Measurements from ENCODE around the gene FHOD3. TPM values are rescaled to one million over a fixed set of nuclear protein-coding genes. Genes with fewer than 3 reads are reported as not detected.

FHOD3 gene
- total and polyA plus RNA-seq, 7 donors, result 5.4 to 98.2 (median 20.2) TPM

DNA sequence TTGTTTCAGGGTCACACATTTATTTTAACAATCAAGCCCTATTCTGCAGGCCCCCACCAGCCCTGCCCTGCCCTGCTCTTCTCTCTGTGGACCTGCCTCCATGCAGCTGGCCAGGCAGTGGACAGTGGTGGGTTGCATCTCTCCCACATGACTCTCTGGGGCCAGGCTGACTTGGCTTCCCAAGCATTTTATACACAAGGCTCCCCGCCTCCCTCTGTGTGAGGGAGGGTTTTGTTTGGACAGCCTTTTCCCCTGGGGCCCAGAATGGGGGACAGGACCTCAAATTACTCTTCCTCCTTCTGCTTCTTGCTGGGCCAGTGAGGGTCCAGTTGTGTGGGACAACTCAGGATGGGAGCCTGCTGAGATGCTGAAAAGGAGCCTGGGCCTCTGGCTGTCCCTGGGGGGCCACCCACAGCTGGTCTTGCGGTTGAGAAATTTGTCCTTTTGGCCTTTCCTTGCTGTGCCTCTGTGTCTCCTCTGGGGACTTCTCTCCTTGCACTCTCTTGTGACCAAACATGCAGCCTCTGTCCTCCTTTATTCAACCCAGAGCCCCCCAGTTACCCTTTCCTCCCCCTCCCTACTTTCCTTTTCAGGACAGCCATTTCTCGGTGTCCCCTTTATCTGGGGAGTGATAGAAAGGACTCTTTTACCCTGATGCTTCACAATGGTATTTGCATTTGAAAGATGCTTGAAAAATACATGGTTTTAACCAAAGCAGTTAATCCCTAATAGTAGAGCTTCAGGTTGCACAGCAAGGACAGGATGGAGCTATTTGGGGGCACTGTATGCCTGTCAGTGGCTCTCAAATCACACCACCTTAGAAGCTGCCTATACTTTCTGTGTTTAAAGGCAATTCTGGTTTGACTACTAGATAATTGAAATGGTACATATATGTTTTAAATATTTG lies 151.1 kb downstream of the FHOD3 start:
- TF ChIP-seq, protein P1, sequence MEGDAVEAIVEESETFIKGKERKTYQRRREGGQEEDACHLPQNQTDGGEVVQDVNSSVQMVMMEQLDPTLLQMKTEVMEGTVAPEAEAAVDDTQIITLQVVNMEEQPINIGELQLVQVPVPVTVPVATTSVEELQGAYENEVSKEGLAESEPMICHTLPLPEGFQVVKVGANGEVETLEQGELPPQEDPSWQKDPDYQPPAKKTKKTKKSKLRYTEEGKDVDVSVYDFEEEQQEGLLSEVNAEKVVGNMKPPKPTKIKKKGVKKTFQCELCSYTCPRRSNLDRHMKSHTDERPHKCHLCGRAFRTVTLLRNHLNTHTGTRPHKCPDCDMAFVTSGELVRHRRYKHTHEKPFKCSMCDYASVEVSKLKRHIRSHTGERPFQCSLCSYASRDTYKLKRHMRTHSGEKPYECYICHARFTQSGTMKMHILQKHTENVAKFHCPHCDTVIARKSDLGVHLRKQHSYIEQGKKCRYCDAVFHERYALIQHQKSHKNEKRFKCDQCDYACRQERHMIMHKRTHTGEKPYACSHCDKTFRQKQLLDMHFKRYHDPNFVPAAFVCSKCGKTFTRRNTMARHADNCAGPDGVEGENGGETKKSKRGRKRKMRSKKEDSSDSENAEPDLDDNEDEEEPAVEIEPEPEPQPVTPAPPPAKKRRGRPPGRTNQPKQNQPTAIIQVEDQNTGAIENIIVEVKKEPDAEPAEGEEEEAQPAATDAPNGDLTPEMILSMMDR (IDR thresholded peaks at IDR 0.05), result no peak
- no peaks in the 10 kb centered on the region for H3K36me3 ChIP-seq (ENCODE audit: insufficient read depth in 1 of 2, low read depth in 1 of 2)
- no peaks in the 10 kb centered on the region for H3K9me3 ChIP-seq
- DNase-seq (peak in 1 of 2 donors; percentile 67), ATAC-seq (peak in 2 of 4 donors; percentile 17 to 48)
- intact Hi-C loops (cut with DNase I), result no loop called here
- WGBS, 3 donors, result 71 to 79% (median 78%) methylated on average over 3 of the region's 3 CpGs
- H3K27me3 ChIP-seq (ENCODE audit: insufficient read depth in 3 of 3, low read length in 2 of 3), result no peaks in the 10 kb centered on the region
- no peak overlapping the region for H3K27ac ChIP-seq
- H3K4me3 ChIP-seq, result no peak overlapping the region
- H3K4me1 ChIP-seq, result peaks cover 8% of the 10 kb centered on the region

DNA sequence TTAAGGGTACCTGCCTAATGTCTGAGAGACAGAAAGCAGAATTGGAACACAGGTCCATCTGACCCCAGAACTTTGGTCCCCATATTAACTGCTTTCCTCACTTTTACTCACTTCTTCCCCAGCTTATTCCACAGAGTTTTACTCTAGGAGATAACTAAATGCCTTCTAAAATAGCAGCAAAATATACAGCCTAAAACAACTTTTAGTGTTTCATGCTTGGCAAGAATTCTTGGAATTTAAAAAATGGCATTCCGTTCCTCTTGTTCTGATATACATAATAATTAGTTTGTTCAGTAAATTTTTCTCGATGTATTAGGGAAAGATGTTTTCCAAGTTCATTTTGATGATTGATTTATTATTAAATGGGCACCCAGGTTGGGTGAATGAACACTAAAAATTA lies 151.9 kb downstream of the FHOD3 start:
- H3K27ac ChIP-seq, result no peak overlapping the region
- WGBS, 3 donors, result 55 to 71% (median 61%) methylated on average over 2 of the region's 2 CpGs

DNA sequence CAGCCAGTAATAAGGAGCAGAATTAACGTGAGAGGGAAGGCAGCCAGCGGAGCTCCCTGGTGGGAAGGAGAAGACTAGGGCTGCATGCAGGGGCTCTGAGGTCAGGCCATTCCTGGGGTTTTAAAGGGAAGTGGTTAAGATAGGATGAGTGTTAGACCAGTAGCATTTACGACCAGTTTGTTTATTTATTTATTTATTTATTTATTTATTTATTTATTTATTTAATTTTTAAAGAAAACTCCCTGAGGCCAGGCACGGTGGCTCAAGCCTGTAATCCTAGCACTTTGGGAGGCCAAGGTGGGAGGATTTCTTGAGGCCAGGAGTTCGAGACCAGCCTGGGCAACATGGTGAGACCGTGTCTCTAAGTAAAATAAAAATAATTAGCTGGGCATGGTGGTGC lies 152.8 kb downstream of the FHOD3 start:
- Histone ChIP-seq H3K27ac (no peak overlapping the region), H3K36me3 (ENCODE audit: insufficient read depth in 1 of 2, low read depth in 1 of 2) (no peaks in the 10 kb centered on the region), H3K4me1 (peaks cover 8% of the 10 kb centered on the region), H3K4me3 (no peak overlapping the region), H3K9me3 (no peaks in the 10 kb centered on the region), H3K27me3 (ENCODE audit: insufficient read depth in 3 of 3, low read length in 2 of 3) (no peaks in the 10 kb centered on the region)
- intact Hi-C loops (cut with DNase I), result no loop called here
- TF ChIP-seq, protein P1 (IDR thresholded peaks at IDR 0.05), result no peak
- DNase-seq (no peak), ATAC-seq (no peak)
- 80 to 84% (median 83%) methylated on average over 6 of the region's 6 CpGs for WGBS, 3 donors

More for the DNA sequence above, 151.9 kb downstream of the FHOD3 start:
- intact Hi-C loops (cut with DNase I), result no loop called here
- no peak overlapping the region for H3K4me3 ChIP-seq
- TF ChIP-seq, protein P1 (IDR thresholded peaks at IDR 0.05), result no peak
- no peaks in the 10 kb centered on the region for H3K9me3 ChIP-seq
- no peaks in the 10 kb centered on the region for H3K27me3 ChIP-seq (ENCODE audit: insufficient read depth in 3 of 3, low read length in 2 of 3)
- no peak for ATAC-seq
- H3K4me1 ChIP-seq, result peaks cover 8% of the 10 kb centered on the region
- no peaks in the 10 kb centered on the region for H3K36me3 ChIP-seq (ENCODE audit: insufficient read depth in 1 of 2, low read depth in 1 of 2)
- DNase-seq, result no peak

DNA sequence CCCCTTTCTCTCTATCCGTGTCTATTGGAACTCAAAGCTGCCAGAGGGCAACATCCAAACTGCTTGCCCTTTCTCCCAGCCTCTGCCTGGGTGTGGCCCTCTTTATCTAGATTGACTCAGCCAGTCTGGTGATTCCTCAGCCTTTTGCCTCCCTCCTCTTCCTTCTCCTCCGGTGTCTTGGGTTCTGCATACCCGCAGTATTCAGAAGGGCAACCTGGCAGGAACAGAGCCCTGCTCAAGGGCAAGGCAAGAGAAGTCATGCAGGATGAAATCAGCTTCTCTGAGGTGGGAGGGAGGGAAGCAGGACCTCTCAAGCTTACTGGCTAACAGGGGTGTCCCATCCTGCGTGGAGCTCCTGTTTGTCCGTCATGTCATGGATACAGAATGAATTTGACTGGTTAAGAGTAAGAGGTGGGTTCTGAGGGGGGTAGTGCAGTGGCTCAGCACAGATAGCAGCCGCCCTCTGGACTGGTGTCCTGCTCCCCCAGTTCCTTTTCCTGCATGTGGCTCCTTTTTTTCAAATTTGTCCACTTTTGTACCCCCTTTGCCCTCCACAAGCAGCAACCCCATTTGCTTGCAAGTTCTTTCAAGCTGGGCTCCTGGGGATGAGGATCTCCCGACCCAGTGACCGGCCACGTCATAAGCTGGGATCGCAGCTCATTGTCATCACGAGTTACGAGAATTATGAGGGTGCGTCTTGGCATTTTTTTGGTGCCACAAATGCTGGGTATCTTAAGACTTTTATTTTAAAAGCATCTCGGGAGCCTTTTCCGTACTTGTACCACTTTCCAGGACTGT lies 154.1 kb downstream of the FHOD3 start:
- H3K9me3 ChIP-seq, result no peaks in the 10 kb centered on the region
- DNase-seq (no peak), ATAC-seq (no peak)
- H3K4me3 ChIP-seq, result no peak overlapping the region
- no peaks in the 10 kb centered on the region for H3K27me3 ChIP-seq (ENCODE audit: insufficient read depth in 3 of 3, low read length in 2 of 3)
- TF ChIP-seq, protein P1 (IDR thresholded peaks at IDR 0.05), result no peak
- no peak overlapping the region for H3K27ac ChIP-seq
- 85 to 91% (median 88%) methylated on average over 15 of the region's 15 CpGs for WGBS, 3 donors
- intact Hi-C loops (cut with DNase I), result no loop called here
- peaks cover 2% of the 10 kb centered on the region for H3K4me1 ChIP-seq
- no peaks in the 10 kb centered on the region for H3K36me3 ChIP-seq (ENCODE audit: insufficient read depth in 1 of 2, low read depth in 1 of 2)
